ENCODE results near the gene RAB11FIP4.

DNA sequence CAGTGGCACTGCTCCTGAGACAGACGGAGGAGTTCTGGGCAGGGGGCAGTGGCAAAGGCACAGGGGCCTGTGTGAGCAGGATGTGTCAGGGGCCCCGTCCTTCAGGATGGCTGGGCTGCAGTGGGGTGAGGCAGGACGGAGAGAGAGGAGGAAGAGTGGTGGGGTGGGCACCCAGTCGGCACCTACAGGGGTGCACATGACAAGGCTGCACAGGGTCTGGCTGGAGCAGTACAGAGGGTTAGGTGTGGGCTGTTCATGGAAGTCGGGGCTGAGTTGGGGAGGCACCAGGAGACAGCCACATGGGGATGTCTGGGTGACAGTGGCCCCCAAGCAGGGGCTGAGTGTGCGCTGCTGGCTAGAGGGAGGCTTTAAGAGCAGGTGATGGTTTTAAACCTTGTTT lies 106.0 kb downstream of the RAB11FIP4 start:
- TF ChIP-seq, protein P1, sequence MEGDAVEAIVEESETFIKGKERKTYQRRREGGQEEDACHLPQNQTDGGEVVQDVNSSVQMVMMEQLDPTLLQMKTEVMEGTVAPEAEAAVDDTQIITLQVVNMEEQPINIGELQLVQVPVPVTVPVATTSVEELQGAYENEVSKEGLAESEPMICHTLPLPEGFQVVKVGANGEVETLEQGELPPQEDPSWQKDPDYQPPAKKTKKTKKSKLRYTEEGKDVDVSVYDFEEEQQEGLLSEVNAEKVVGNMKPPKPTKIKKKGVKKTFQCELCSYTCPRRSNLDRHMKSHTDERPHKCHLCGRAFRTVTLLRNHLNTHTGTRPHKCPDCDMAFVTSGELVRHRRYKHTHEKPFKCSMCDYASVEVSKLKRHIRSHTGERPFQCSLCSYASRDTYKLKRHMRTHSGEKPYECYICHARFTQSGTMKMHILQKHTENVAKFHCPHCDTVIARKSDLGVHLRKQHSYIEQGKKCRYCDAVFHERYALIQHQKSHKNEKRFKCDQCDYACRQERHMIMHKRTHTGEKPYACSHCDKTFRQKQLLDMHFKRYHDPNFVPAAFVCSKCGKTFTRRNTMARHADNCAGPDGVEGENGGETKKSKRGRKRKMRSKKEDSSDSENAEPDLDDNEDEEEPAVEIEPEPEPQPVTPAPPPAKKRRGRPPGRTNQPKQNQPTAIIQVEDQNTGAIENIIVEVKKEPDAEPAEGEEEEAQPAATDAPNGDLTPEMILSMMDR (IDR thresholded peaks at IDR 0.05 in 2 of 3, conservative IDR thresholded peaks at IDR 0.05 in 1 of 3; ENCODE audit: insufficient read depth in 2 of 3, low read depth in 1 of 3, low read length in 3 of 3), result no peak
- TF ChIP-seq TCFL5 (CRISPR knock-in tag; conservative IDR thresholded peaks at IDR 0.05), result no peak
- TF ChIP-seq GATA2 (CRISPR knock-in tag; IDR thresholded peaks at IDR 0.05), result no peak
- TF ChIP-seq, protein P2, sequence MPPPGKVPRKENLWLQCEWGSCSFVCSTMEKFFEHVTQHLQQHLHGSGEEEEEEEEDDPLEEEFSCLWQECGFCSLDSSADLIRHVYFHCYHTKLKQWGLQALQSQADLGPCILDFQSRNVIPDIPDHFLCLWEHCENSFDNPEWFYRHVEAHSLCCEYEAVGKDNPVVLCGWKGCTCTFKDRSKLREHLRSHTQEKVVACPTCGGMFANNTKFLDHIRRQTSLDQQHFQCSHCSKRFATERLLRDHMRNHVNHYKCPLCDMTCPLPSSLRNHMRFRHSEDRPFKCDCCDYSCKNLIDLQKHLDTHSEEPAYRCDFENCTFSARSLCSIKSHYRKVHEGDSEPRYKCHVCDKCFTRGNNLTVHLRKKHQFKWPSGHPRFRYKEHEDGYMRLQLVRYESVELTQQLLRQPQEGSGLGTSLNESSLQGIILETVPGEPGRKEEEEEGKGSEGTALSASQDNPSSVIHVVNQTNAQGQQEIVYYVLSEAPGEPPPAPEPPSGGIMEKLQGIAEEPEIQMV (tag; conservative IDR thresholded peaks at IDR 0.05; ENCODE audit: low read depth), result no peak
- TF ChIP-seq PHTF2 (CRISPR knock-in tag; IDR thresholded peaks at IDR 0.05), result no peak
- TF ChIP-seq, protein P3, sequence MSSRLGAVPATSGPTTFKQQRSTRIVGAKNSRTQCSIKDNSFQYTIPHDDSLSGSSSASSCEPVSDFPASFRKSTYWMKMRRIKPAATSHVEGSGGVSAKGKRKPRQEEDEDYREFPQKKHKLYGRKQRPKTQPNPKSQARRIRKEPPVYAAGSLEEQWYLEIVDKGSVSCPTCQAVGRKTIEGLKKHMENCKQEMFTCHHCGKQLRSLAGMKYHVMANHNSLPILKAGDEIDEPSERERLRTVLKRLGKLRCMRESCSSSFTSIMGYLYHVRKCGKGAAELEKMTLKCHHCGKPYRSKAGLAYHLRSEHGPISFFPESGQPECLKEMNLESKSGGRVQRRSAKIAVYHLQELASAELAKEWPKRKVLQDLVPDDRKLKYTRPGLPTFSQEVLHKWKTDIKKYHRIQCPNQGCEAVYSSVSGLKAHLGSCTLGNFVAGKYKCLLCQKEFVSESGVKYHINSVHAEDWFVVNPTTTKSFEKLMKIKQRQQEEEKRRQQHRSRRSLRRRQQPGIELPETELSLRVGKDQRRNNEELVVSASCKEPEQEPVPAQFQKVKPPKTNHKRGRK (tag; IDR thresholded peaks at IDR 0.05), result no peak
- no peak for TF ChIP-seq SIN3A (IDR thresholded peaks at IDR 0.05; ENCODE audit: borderline replicate concordance in 2 of 2, control insufficient read depth in 1 of 2, low read depth in 2 of 2, low read length in 2 of 2)
- TF ChIP-seq, protein P4, sequence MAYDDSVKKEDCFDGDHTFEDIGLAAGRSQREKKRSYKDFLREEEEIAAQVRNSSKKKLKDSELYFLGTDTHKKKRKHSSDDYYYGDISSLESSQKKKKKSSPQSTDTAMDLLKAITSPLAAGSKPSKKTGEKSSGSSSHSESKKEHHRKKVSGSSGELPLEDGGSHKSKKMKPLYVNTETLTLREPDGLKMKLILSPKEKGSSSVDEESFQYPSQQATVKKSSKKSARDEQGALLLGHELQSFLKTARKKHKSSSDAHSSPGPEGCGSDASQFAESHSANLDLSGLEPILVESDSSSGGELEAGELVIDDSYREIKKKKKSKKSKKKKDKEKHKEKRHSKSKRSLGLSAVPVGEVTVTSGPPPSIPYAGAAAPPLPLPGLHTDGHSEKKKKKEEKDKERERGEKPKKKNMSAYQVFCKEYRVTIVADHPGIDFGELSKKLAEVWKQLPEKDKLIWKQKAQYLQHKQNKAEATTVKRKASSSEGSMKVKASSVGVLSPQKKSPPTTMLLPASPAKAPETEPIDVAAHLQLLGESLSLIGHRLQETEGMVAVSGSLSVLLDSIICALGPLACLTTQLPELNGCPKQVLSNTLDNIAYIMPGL (CRISPR knock-in tag; IDR thresholded peaks at IDR 0.05), result no peak
- TF ChIP-seq RCOR1 (IDR thresholded peaks at IDR 0.05; ENCODE audit: borderline replicate concordance in 1 of 2, low read depth in 2 of 2, low read length in 2 of 2), result no peak
- TF ChIP-seq SMARCA4 (IDR thresholded peaks at IDR 0.05), result no peak
- TF ChIP-seq, protein P5, sequence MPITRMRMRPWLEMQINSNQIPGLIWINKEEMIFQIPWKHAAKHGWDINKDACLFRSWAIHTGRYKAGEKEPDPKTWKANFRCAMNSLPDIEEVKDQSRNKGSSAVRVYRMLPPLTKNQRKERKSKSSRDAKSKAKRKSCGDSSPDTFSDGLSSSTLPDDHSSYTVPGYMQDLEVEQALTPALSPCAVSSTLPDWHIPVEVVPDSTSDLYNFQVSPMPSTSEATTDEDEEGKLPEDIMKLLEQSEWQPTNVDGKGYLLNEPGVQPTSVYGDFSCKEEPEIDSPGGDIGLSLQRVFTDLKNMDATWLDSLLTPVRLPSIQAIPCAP (CRISPR knock-in tag; IDR thresholded peaks at IDR 0.05; ENCODE audit: borderline replicate concordance), result no peak

Data from K562 (cell line).